Measurements from ENCODE around the gene BBX. TPM values are rescaled to one million over a fixed set of nuclear protein-coding genes. Genes with fewer than 3 reads are reported as not detected.

Gene BBX
- total RNA-seq, 1 donor from 2014 or later: 39.5 TPM

DNA sequence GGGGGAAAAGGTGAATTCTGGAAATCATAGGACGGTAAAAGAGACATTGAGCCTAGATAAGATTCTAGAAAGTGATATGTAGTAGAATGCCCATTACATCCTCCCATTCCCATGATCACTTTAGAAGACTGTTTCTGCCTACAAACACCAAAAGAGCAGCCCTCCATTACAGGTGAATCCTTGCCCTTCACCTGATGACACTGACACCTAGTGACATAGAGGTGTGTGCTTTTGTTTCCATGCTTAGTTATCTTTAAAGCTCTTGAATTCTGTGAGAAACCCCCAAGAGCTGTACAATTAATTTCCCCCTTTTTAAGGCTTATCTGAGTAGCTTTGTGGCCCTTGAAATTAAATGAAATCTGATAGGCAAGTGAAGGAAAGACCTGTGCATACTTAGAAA, 8.3 kb upstream of the BBX start:
- Histone ChIP-seq H3K9me3 (no peaks in the 10 kb centered on the region), H3K27ac (no peak overlapping the region), H3K36me3 (no peaks in the 10 kb centered on the region), H3K27me3 (no peaks in the 10 kb centered on the region), H3K4me1 (no peaks in the 10 kb centered on the region), H3K4me3 (no peak overlapping the region)
- intact Hi-C loops (cut with DNase I): no loop called here
- no peak for DNase-seq (ENCODE audit: extremely low spot score in 2 of 2)
- TF ChIP-seq, protein P1, sequence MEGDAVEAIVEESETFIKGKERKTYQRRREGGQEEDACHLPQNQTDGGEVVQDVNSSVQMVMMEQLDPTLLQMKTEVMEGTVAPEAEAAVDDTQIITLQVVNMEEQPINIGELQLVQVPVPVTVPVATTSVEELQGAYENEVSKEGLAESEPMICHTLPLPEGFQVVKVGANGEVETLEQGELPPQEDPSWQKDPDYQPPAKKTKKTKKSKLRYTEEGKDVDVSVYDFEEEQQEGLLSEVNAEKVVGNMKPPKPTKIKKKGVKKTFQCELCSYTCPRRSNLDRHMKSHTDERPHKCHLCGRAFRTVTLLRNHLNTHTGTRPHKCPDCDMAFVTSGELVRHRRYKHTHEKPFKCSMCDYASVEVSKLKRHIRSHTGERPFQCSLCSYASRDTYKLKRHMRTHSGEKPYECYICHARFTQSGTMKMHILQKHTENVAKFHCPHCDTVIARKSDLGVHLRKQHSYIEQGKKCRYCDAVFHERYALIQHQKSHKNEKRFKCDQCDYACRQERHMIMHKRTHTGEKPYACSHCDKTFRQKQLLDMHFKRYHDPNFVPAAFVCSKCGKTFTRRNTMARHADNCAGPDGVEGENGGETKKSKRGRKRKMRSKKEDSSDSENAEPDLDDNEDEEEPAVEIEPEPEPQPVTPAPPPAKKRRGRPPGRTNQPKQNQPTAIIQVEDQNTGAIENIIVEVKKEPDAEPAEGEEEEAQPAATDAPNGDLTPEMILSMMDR (IDR thresholded peaks at IDR 0.05): no peak
- no peak for TF ChIP-seq POLR2A (IDR thresholded peaks at IDR 0.05)
- no peak for TF ChIP-seq POLR2AphosphoS5 (IDR thresholded peaks at IDR 0.05; ENCODE audit: insufficient read depth in 1 of 2, low read depth in 1 of 2)

DNA sequence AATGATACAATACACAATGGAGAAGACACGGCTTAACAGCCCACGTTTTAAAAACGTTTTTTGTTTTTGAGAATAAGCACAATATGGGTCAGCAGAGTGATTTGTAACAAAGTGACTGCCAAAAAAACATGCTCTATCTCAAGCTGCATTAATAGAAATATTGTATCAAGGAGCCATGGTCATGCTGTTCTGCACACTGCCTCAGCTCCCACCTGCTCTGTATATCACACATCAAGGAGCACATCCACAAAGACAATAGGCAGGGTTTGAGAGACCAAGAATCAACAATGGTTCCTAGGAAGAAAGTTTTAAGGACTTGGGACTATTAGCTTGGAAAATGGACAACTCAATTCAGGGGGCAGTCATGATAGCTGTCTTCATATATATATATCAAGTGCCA, 6.3 kb upstream of the BBX start:
- no peaks in the 10 kb centered on the region for H3K4me1 ChIP-seq
- H3K9me3 ChIP-seq: no peaks in the 10 kb centered on the region
- TF ChIP-seq, protein P1 (IDR thresholded peaks at IDR 0.05): no peak
- TF ChIP-seq POLR2AphosphoS5 (IDR thresholded peaks at IDR 0.05; ENCODE audit: insufficient read depth in 1 of 2, low read depth in 1 of 2): no peak
- TF ChIP-seq POLR2A (IDR thresholded peaks at IDR 0.05): no peak
- no peak overlapping the region for H3K27ac ChIP-seq
- H3K4me3 ChIP-seq: no peak overlapping the region
- H3K27me3 ChIP-seq: no peaks in the 10 kb centered on the region
- intact Hi-C loops (cut with DNase I): no loop called here
- no peak for DNase-seq (ENCODE audit: extremely low spot score in 2 of 2)
- no peaks in the 10 kb centered on the region for H3K36me3 ChIP-seq

DNA sequence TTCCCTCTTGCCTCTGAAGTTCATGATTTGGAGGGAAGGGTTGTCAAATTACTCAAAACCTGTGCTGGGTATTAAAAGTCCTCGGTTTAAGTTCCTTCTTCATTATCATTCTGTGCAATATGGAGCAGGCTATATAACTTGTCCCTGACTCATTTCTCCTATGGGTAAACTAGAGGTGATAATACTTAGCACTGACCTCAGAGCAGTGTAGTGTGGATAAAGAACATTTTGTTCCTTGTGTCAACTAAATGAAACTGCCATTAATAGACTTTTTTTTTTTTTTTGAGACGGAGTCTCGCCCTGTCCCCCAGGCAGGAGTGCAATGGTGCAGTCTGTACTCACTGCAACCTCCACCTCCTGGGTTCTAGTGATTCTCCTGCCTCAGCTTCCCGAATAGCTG, 2.2 kb upstream of the BBX start:
- no peak for DNase-seq (ENCODE audit: extremely low spot score in 2 of 2)
- TF ChIP-seq POLR2AphosphoS5 (IDR thresholded peaks at IDR 0.05; ENCODE audit: insufficient read depth in 1 of 2, low read depth in 1 of 2): no peak
- no peaks in the 10 kb centered on the region for H3K27me3 ChIP-seq
- intact Hi-C loops (cut with DNase I): loop anchor here (10.0 kb wide), 1 partner anchor 86 kb away; no protein-coding TSS in a partner anchor
- no peaks in the 10 kb centered on the region for H3K36me3 ChIP-seq
- no peaks in the 10 kb centered on the region for H3K9me3 ChIP-seq
- peaks cover 2% of the 10 kb centered on the region for H3K4me1 ChIP-seq
- H3K27ac ChIP-seq: no peak overlapping the region
- H3K4me3 ChIP-seq: no peak overlapping the region

DNA sequence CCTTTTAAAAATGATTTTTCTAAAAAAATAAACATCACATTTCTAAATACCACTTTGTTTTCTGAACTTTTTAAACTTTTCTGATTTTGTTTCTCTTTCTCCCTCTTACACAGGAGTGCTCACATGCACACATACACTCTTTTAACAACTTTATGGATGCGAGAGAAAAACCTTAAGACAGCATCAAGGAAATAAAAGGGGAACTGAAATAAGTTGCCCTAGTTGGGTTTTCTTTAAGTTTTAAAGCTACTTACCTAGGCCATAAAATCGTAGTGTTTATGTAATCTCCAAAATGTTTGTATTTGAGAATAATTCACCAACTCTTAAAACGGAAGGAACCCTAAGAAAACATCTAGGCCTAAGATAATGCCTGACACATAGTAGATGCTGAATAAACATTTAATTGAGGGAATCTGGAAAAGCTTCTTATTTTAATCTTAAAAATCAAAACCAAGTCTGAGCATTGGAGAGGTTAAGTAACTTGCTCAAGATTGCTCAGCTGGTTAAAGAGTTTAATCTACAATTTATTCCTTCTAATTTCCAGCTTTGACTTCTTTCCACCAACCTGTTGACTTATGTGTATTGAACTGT, 1.2 kb upstream of the BBX start:
- TF ChIP-seq POLR2A (IDR thresholded peaks at IDR 0.05) (no peak), POLR2AphosphoS5 (IDR thresholded peaks at IDR 0.05; ENCODE audit: insufficient read depth in 1 of 2, low read depth in 1 of 2) (no peak)
- TF ChIP-seq, protein P1 (IDR thresholded peaks at IDR 0.05): no peak

DNA sequence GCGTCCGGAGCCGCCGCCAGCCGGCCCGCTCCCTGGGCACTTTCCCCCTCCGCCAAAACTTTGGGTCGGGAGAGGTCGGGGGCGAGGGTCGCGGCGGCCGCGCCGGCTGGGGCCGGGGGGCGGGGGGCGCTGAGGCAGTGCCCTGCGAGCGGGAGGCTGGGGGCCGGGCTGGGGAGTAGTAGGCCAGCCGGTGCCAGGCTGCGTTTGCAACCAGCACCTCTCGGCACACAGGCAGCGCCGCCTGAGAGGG, 452 bp downstream of the BBX start:
- peaks cover 14% of the 10 kb centered on the region for H3K4me1 ChIP-seq
- H3K4me3 ChIP-seq: peak overlapping the region; percentile 67 to 91
- H3K36me3 ChIP-seq: peaks cover 0 to 8% of the 10 kb centered on the region in 2 donors
- no peaks in the 10 kb centered on the region for H3K27me3 ChIP-seq
- peak in 1 of 2 donors; percentile 87 for DNase-seq (ENCODE audit: extremely low spot score in 2 of 2)
- H3K27ac ChIP-seq: peak overlapping the region; percentile 98
- no peaks in the 10 kb centered on the region for H3K9me3 ChIP-seq
- no peak for TF ChIP-seq POLR2A (IDR thresholded peaks at IDR 0.05)
- TF ChIP-seq, protein P1 (IDR thresholded peaks at IDR 0.05): no peak
- no peak for TF ChIP-seq POLR2AphosphoS5 (IDR thresholded peaks at IDR 0.05; ENCODE audit: insufficient read depth in 1 of 2, low read depth in 1 of 2)
- intact Hi-C loops (cut with DNase I): loop anchor here (10.0 kb wide), 1 partner anchor 88 kb away; no protein-coding TSS in a partner anchor

More for the DNA sequence above, 1.2 kb upstream of the BBX start:
- Histone ChIP-seq H3K27ac (no peak overlapping the region), H3K9me3 (no peaks in the 10 kb centered on the region), H3K27me3 (no peaks in the 10 kb centered on the region), H3K4me3 (no peak overlapping the region), H3K36me3 (peaks cover 0 to under 1% of the 10 kb centered on the region in 2 donors), H3K4me1 (peaks cover 12% of the 10 kb centered on the region)
- intact Hi-C loops (cut with DNase I): loop anchor here (10.0 kb wide), 1 partner anchor 87 kb away; no protein-coding TSS in a partner anchor
- no peak for DNase-seq (ENCODE audit: extremely low spot score in 2 of 2)

Data from vagina (tissue), 2 donors.